H1 (cell line): ENCODE data around the gene JTB. TPM values are rescaled to one million over a fixed set of nuclear protein-coding genes. Genes with fewer than 3 reads are reported as not detected.

Source experiments
- CREB1 ChIP-seq: IDR thresholded peaks from 2 replicates; pipeline ENCODE4 v1.6.1; 2012; ENCODE audit warnings: inconsistent platforms
- MAFK ChIP-seq: IDR thresholded peaks from 2 replicates; pipeline ENCODE4 v1.6.1; 2012; ENCODE audit warnings: low read depth, mild to moderate bottlenecking, improper control_type of control experiment, low read length
- SIN3A ChIP-seq, 2 experiments: IDR thresholded peaks in 1 of 2; conservative IDR thresholded peaks in 1 of 2; 2 replicates each; pipeline ENCODE4 v1.6.1; 2011 to 2012; ENCODE audit warnings: low read length in 2 of 2, improper control_type of control experiment in 1 of 2, low read depth in 1 of 2, mild to moderate bottlenecking in 1 of 2
- SIX5 ChIP-seq: IDR thresholded peaks from 2 replicates; pipeline ENCODE4 v1.6.1; 2011; ENCODE audit warnings: mild to moderate bottlenecking, low read depth, low read length
- YY1 ChIP-seq: IDR thresholded peaks from 2 replicates; pipeline ENCODE4 v1.6.1; 2011; ENCODE audit warnings: low read depth, mild to moderate bottlenecking, low read length
- ZNF274 ChIP-seq: IDR thresholded peaks from 2 replicates; pipeline ENCODE4 v1.7.0; 2012; ENCODE audit warnings: low read length, borderline replicate concordance; ENCODE audit errors: extremely low read depth
- polyA plus RNA-seq, 7 experiments: library from polyadenylated mRNA; depleted of rRNA in 3 of 7; stranded (reverse) in 5 of 7; unstranded in 2 of 7; fragments of >200 nt in 5 of 7; fragments of 200-250 nt in 2 of 7; gene quantifications; 1 replicate in 5 of 7; 2 replicates in 1 of 7; 4 replicates in 1 of 7; pipeline versions ENCODE4 v1.2.1 to v1.2.3, GENCODE V29; 2011 to 2013; ENCODE audit warnings: missing spikeins in 2 of 7, mixed read lengths in 2 of 7
- total RNA-seq: library from RNA; stranded (reverse); fragmentation: NEBNext Ultra II Directional; extraction: Animal tissue kit (Norgen Biotek cat#: 25700); gene quantifications from 2 replicates; pipeline ENCODE4 v1.2.1, GENCODE V29; 2021

Gene JTB
- total and polyA plus RNA-seq, 2 of the 8 experiments (the other 6 are each of a cell fraction or from before 2014, with no cell fraction given), result 91.1 to 122 TPM

DNA sequence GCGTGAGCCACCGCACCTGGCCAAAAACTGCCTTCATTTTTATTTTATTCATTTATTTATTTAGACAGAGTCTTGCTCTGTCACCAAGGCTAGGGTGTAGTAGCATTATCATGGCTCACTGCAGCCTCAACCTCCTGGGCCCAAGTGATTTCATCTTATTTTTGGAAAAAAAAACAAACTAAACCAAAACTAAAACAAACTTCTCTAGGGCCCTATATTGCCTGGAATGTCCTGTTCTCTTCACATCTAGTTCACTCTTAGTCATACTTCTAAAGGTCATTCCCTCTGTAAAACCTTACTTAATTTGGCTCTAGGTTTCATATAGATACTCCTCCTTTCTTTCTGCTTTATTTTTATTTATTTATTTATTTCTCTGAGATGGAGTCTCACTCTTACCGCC lies 28.7 kb upstream of the JTB start (continued):
- no peak for TF ChIP-seq SIN3A (conservative IDR thresholded peaks at IDR 0.05 in 1 of 2, IDR thresholded peaks at IDR 0.05 in 1 of 2; ENCODE audit: low read depth in 1 of 2, low read length in 2 of 2)
- no peak for TF ChIP-seq ZNF274
- no peak for TF ChIP-seq SIX5
- TF ChIP-seq YY1, result no peak
- no peak for TF ChIP-seq MAFK
- no peak for TF ChIP-seq CREB1
